ENCODE data around the gene ICAM5.

- TF ChIP-seq YY1 (IDR thresholded peaks at IDR 0.05; ENCODE audit: extremely low read depth, insufficient replicate concordance, low read depth, low read length), result no peak
- no peak for TF ChIP-seq JUND (IDR thresholded peaks at IDR 0.05)
- TF ChIP-seq, protein P1, sequence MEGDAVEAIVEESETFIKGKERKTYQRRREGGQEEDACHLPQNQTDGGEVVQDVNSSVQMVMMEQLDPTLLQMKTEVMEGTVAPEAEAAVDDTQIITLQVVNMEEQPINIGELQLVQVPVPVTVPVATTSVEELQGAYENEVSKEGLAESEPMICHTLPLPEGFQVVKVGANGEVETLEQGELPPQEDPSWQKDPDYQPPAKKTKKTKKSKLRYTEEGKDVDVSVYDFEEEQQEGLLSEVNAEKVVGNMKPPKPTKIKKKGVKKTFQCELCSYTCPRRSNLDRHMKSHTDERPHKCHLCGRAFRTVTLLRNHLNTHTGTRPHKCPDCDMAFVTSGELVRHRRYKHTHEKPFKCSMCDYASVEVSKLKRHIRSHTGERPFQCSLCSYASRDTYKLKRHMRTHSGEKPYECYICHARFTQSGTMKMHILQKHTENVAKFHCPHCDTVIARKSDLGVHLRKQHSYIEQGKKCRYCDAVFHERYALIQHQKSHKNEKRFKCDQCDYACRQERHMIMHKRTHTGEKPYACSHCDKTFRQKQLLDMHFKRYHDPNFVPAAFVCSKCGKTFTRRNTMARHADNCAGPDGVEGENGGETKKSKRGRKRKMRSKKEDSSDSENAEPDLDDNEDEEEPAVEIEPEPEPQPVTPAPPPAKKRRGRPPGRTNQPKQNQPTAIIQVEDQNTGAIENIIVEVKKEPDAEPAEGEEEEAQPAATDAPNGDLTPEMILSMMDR (IDR thresholded peaks at IDR 0.05 in 2 of 3, conservative IDR thresholded peaks at IDR 0.05 in 1 of 3; ENCODE audit: borderline replicate concordance in 1 of 3, insufficient read depth in 1 of 3, low read depth in 2 of 3, low read length in 2 of 3), result no peak
- TF ChIP-seq, protein P2, sequence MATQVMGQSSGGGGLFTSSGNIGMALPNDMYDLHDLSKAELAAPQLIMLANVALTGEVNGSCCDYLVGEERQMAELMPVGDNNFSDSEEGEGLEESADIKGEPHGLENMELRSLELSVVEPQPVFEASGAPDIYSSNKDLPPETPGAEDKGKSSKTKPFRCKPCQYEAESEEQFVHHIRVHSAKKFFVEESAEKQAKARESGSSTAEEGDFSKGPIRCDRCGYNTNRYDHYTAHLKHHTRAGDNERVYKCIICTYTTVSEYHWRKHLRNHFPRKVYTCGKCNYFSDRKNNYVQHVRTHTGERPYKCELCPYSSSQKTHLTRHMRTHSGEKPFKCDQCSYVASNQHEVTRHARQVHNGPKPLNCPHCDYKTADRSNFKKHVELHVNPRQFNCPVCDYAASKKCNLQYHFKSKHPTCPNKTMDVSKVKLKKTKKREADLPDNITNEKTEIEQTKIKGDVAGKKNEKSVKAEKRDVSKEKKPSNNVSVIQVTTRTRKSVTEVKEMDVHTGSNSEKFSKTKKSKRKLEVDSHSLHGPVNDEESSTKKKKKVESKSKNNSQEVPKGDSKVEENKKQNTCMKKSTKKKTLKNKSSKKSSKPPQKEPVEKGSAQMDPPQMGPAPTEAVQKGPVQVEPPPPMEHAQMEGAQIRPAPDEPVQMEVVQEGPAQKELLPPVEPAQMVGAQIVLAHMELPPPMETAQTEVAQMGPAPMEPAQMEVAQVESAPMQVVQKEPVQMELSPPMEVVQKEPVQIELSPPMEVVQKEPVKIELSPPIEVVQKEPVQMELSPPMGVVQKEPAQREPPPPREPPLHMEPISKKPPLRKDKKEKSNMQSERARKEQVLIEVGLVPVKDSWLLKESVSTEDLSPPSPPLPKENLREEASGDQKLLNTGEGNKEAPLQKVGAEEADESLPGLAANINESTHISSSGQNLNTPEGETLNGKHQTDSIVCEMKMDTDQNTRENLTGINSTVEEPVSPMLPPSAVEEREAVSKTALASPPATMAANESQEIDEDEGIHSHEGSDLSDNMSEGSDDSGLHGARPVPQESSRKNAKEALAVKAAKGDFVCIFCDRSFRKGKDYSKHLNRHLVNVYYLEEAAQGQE (IDR thresholded peaks at IDR 0.05; ENCODE audit: low read depth), result no peak
- TF ChIP-seq POLR2A (IDR thresholded peaks at IDR 0.05; ENCODE audit: borderline replicate concordance, extremely low read depth, insufficient read depth, insufficient read length), result no peak
- no peak for TF ChIP-seq EZH2 (IDR thresholded peaks at IDR 0.05)
Measured at GRCh38 chr19:10343495-10343894, 53.7 kb downstream of the ICAM5 start.

Measured in HCT116 (cell line).